HG02885 (cell line): ENCODE results near the gene DHRS9.
"Not testable (repeated sequence)": the region's sequence is repeated elsewhere in the genome, so short reads cannot be mapped to it uniquely, and the experiment has no call there.

ENCODE experiments used
- ATAC-seq: cut with Tn5 transposase; IDR thresholded peaks from one replicate; pipeline ENCODE4 v1.9.1; 2021; ENCODE audit warnings: mild to moderate bottlenecking; ENCODE audit not compliant: unreplicated experiment, poor library complexity

DHRS9 gene

GRCh38 chr2:169119851-169120250 lies 50.5 kb downstream of the DHRS9 start:
- ATAC-seq, result no peak

GRCh38 chr2:169129703-169130243 lies 60.4 kb downstream of the DHRS9 start:
- ATAC-seq, result no peak

DNA sequence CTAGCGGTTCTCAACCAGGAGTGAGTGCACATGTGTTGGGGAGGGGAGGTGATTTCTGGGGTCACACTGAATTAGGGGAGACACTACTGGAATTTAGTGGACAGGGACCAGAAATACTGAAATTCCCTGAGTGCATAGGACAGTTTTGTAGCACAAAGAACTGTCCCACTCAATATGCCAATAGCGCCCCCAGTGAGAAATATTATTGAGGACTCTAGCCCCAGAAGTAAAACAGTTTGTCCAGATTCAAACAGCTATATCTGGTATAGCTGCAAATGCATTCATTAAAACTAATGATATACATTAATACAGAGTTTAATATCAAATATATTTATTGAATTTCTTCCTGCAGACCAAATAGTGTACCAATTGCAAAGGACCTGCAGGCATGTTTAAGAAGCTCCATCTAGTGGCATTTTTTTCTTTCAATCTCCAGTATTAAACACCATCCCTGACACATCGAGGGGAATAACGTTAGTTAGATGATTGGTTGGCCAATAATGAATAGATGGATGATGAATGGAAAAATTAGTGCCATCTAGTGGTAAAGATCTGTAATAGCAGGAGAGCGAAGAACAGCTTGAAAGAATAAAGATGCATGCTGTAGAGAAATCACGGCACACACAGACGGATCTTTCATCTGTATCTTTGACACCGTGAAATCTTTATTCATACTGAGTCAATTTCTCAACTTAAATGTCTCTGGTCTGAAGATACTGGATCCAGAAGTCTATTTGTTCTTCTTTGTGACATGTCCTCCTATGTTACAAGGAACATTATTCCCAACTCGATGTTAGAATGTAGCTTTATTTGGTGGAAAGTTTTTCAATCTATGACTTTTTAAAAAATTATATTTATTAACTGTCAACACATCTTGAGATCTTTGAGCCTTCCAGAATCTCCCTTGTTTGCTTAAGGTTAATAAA lies 62.5 kb downstream of the DHRS9 start:
- peak; percentile 78 for ATAC-seq

- not testable (repeated sequence) for ATAC-seq
Observed at GRCh38 chr2:169134272-169134671, 64.9 kb downstream of the DHRS9 start.

GRCh38 chr2:169136428-169136827 lies 67.1 kb downstream of the DHRS9 start:
- not testable (repeated sequence) for ATAC-seq

DNA sequence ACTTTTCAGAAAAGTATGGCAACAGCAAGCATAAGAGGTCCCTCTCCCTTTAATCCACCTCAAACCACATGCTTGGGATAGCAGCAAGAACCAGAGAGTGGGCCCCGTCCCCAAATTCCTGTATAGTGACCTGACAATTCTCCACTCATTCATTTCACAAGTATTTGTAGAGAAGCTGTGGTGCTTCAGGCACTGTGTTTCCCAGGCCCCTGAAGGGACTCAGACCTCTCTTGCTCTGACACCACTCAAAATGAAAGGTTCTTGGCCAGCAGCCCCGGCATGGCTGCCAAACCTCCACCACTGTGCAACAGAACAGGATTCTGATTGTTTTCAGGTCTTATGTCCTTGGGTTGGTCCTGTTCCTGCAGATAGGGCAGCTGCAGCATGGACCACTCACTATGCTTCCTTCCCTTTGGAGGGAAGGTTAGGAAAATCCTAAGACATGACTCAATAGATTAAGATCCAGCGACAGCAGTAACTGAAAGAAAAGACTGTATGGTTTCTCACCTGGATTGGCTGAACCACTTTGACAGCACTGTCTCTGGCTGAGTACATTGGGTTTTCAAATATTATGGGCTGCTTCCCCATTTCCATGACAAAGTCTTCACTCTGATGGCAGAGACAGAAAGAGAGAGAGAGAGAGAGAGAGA lies 67.6 kb downstream of the DHRS9 start:
- ATAC-seq, result no peak

GRCh38 chr2:169137924-169138323 lies 68.6 kb downstream of the DHRS9 start:
- ATAC-seq, result no peak

DNA sequence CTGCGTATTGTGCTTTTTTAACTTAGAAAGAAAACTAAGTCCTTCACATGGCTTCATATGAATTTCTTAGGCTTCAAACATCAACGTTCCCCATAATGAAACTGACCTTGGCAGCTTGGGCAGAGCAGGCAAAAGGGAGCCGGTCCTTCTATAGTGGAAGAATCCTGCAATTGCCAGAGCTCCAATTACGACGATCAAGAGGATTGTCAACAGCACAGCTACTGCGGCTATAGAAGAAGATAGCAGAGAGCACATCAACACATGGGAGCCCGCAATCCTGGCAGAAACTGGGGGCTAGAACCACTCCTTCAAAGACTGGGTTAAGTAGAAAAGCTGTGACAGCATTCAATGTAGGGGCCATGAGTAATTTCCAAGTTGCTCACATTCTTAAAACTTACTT lies 69.8 kb downstream of the DHRS9 start:
- no peak for ATAC-seq

GRCh38 chr2:169139993-169140767 lies 70.8 kb downstream of the DHRS9 start:
- no peak for ATAC-seq

GRCh38 chr2:169141713-169142352 lies 72.5 kb downstream of the DHRS9 start:
- peak; percentile 76 for ATAC-seq

- ATAC-seq, result peak; percentile 45
Observed at GRCh38 chr2:169143998-169144397, 74.6 kb downstream of the DHRS9 start.
